Activated naive CD8-positive, alpha-beta T cell treated with anti-CD3 and anti-CD28 coated beads for 36 hours (primary cell): ENCODE measurements around the gene EML6. TPM values are rescaled to one million over a fixed set of nuclear protein-coding genes. Genes with fewer than 3 reads are reported as not detected.

Source experiments
- DNase-seq: peaks from one replicate; pipeline ENCODE4 v3.0.0; 2021
- H3K27ac Mint-ChIP-seq: one replicate; pipeline ENCODE4 v1.8.0; 2022; ENCODE audit warnings: mild to moderate bottlenecking, moderate library complexity, mixed read lengths
- H3K27me3 Mint-ChIP-seq: one replicate; pipeline ENCODE4 v1.8.0; 2022; ENCODE audit warnings: mild to moderate bottlenecking, mixed read lengths
- H3K36me3 Mint-ChIP-seq: one replicate; pipeline ENCODE4 v1.8.0; 2021; ENCODE audit warnings: mild to moderate bottlenecking, mixed read lengths
- H3K4me1 Mint-ChIP-seq: one replicate; pipeline ENCODE4 v1.8.0; 2021; ENCODE audit warnings: mixed read lengths
- H3K4me3 Mint-ChIP-seq: one replicate; pipeline ENCODE4 v1.8.0; 2022; ENCODE audit warnings: mild to moderate bottlenecking, moderate library complexity, mixed read lengths
- H3K9me3 Mint-ChIP-seq: one replicate; pipeline ENCODE4 v1.8.0; 2022; ENCODE audit warnings: mixed read lengths
- total RNA-seq, 2 experiments: library from RNA; stranded (reverse); gene quantifications; one replicate each; pipeline ENCODE4 v1.2.3, GENCODE V29; 2021

EML6 gene
- 1 to 10 TPM in 1 of 2 experiments, under 1 TPM in 1; 0.54 to 1.3 TPM for total RNA-seq

DNA sequence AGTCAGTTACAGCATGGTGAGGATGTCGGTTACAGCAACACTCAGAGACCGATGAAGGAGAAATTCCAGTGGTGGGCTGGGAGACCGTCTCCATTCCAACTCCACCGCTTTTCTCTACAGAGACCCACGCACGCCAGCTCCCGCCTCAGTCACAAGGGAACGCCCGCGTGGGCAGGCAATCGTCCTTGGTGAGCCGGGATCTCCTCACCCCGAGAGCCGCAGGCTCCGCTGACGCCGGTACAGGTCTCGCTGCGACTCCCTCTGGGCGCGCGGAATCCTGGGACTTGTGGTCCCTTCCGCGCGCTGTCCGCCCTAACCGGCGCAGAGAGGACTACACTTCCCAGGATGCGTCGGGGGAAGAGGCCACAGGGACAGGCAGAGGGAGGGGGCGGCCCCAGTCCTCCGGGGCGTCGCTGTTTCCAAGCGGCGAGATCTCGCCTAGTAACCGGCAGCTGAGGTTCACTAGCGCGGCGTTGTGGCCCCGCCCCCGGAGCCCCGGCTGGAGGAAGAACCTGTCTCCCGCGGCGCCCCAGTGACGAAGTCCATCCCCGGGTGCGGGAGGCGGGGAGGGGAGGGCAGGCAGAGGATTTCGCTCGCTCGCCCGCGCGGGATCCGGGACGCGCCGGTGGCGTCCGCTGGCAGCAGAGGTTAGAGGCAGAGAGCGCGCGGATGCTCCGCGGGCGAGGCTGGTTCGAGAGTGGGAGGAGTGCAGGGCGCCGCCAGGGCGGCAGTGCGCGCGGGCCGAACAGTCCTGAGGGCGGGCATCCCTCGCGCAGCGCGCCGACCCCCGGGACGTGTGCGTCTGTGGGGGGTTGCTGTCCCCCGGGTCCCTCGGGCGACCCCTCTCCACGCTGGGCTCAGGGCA lies at the start of gene EML6:
Gene EML6 (plus strand): TSS at position 532 of the 865 bp plus-strand sequence. CDS start 1,400 bp downstream, outside the sequence.
- Mint-ChIP-seq H3K9me3 (no peaks in the 10 kb centered on the region), H3K4me1 (peaks cover 29% of the 10 kb centered on the region), H3K27me3 (peaks cover 52% of the 10 kb centered on the region), H3K4me3 (peak within 1 kb of the TSS; percentile 86), H3K36me3 (no peaks in the 10 kb centered on the region), H3K27ac (peak within 1 kb of the TSS; percentile 85)
- DNase-seq, result peak; percentile 98

DNA sequence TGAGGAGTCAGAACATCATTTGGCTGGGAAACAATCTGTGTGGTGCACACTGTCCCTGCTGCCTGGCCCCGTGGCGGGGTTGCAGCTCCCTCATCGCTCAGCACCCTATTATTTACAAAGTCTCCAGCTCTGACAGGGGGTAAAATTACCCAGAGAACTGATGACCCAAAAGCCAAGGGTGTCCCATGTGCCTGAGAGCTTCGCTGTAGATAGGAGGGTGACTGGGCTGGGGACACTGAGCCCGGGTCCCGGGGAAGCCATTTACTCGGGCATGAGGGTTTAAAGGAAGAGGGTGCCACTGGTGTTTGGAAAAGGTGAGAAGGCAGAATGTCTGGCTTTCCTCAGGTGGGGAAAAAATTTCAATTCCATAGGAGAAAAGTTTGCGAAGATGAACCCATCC lies 48.2 kb upstream of the EML6 start:
- Mint-ChIP-seq H3K4me1 (peaks cover 23% of the 10 kb centered on the region), H3K36me3 (peaks cover 2% of the 10 kb centered on the region), H3K27me3 (peaks cover 38% of the 10 kb centered on the region)

DNA sequence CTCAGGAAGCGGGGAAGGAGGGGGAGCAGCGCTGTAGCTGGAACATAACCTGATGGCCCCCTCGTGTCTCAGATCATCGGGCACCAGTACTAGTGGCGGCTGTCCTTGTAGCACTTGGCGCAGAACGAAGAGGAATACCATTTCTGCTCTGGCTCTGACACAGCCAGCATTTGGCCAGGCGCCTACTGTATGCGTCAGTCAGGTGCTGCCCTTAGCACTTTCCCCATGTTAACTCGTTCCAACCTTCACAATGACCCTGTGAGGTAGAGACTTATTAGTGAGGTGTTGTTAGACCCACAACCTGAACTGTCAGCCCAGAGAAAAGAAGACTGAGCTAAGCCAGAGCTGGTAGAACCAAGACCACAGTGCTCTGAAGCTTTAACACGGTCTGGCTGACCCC lies 47.7 kb upstream of the EML6 start:
- no peak for DNase-seq
- Mint-ChIP-seq H3K4me1 (peaks cover 26% of the 10 kb centered on the region), H3K9me3 (no peaks in the 10 kb centered on the region), H3K27me3 (peaks cover 39% of the 10 kb centered on the region), H3K4me3 (no peak overlapping the region), H3K36me3 (no peaks in the 10 kb centered on the region), H3K27ac (no peak overlapping the region)

More for the DNA sequence above, 48.2 kb upstream of the EML6 start:
- H3K9me3 Mint-ChIP-seq, result no peaks in the 10 kb centered on the region
- H3K27ac Mint-ChIP-seq, result no peak overlapping the region
- H3K4me3 Mint-ChIP-seq, result no peak overlapping the region
- DNase-seq, result no peak

DNA sequence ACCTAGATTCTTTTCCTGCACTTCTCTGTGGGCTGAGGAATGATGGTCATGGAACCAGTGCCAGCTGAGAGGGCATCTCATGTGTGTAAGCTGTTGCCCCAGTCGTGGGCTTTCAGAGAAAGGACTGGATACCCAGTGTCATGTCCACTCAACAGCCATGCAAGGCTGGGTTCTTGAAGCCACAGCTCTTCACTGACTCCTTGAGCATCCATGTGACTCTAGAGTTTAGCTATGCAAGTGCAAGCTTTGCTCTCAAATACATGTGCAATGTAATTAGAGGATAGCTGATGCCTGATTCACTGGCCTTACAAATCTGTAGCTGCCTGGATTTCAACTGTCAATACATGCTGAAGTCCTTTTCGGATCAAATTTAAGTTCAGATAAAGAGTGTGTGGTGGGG lies 46.8 kb upstream of the EML6 start:
- peaks cover 1% of the 10 kb centered on the region for H3K9me3 Mint-ChIP-seq
- peaks cover 39% of the 10 kb centered on the region for H3K27me3 Mint-ChIP-seq
- no peak overlapping the region for H3K4me3 Mint-ChIP-seq
- DNase-seq, result no peak
- peaks cover 35% of the 10 kb centered on the region for H3K4me1 Mint-ChIP-seq
- no peaks in the 10 kb centered on the region for H3K36me3 Mint-ChIP-seq
- H3K27ac Mint-ChIP-seq, result no peak overlapping the region

DNA sequence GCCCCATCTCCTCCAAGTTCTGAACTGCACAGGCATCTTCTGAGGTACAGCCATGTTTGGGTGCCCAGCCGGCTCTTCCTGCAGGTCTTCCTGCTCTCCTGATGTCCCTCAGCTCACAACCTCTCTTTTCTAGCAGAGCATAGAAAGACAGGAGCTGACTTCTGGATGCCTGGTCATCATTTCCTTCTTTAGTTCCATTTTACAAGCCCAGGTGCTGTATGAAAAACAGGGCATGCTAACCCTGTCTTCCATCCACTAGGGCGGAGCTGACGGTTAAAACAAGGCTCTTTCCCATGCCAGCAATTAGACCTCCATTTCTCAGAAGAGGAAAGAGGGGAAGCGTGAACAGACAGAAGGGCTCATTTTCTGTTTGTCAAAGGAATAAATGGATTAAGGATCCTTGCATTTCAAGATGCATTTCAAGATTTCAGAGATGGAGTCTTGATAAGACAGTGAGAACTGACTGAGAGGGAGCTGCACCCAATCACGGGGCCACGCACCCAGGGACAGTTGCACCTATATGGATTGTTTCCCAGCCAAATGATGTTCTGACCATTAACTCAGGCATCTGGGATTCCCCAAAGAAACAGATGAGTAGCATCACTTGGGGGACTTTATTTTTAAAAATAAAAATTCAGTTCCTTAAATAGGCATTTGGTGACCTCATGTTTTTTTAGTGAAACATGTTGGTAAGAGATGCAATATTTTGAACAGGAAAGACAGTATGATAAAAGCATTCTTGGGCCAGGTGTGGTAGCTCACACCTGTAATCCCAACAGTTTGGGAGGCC lies 45.8 kb upstream of the EML6 start:
- Mint-ChIP-seq H3K27ac (no peak overlapping the region), H3K4me3 (no peak overlapping the region), H3K27me3 (peaks cover 40% of the 10 kb centered on the region), H3K4me1 (peaks cover 32% of the 10 kb centered on the region), H3K36me3 (no peaks in the 10 kb centered on the region), H3K9me3 (peaks cover 1% of the 10 kb centered on the region)
- DNase-seq, result no peak

DNA sequence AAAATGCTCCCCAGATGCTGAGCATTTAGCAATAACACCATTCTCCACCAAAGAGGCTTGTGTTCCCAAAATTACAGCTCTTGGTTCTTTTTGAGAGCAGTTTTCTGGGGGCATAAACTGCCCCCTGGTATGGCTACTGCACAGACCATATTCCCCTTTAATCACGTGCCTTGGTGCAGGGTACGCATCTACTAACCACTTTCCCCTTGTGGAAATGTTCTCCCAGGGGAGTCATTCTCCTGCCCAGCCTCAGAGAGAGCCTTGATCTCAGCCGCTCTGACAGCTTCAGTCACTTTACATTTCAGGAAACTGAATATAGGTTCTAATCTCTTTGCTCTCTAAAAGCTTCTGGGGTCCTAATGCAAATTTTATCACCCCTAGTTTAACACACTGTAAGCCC lies 44.7 kb upstream of the EML6 start:
- H3K4me3 Mint-ChIP-seq, result no peak overlapping the region
- H3K36me3 Mint-ChIP-seq, result no peaks in the 10 kb centered on the region
- H3K27me3 Mint-ChIP-seq, result peaks cover 48% of the 10 kb centered on the region
- DNase-seq, result no peak
- peaks cover 22% of the 10 kb centered on the region for H3K4me1 Mint-ChIP-seq
- no peak overlapping the region for H3K27ac Mint-ChIP-seq
- H3K9me3 Mint-ChIP-seq, result peaks cover 1% of the 10 kb centered on the region

DNA sequence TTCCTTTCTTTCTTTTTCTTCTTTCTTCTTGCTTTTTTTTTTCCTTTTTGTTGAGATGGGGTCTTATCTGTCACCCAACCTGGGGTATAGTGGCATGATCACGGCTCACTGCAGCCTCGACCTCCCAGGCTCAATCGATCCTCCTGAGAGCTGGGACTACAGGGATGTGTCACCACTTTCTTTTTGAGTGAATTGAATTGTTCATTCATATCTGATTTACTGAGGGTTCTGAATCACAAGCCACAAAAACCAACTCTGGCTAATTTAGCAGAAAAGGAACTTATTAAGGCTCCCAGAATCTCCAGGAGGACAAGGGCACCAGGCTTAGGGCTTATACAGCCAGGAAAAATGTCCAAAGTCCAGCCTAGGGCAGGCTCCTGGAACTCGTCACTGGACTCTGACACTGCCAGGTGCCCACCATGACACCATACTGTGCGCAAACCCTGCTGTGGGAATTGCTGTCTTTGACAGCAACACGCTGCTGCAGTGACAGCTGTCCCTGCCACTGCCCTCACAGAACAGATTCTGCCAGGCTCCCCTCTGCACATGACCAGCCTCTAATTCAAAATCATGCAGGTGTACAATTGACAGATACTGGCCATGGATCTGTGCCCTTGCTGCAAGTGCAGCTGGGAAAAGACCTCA lies 42.9 kb upstream of the EML6 start:
- Mint-ChIP-seq H3K9me3 (peaks cover 1% of the 10 kb centered on the region), H3K27me3 (peaks cover 44% of the 10 kb centered on the region), H3K4me1 (peaks cover 17% of the 10 kb centered on the region), H3K36me3 (no peaks in the 10 kb centered on the region), H3K27ac (peak overlapping the region; percentile 44), H3K4me3 (peak overlapping the region; percentile 60)
- DNase-seq, result peak; percentile 46

DNA sequence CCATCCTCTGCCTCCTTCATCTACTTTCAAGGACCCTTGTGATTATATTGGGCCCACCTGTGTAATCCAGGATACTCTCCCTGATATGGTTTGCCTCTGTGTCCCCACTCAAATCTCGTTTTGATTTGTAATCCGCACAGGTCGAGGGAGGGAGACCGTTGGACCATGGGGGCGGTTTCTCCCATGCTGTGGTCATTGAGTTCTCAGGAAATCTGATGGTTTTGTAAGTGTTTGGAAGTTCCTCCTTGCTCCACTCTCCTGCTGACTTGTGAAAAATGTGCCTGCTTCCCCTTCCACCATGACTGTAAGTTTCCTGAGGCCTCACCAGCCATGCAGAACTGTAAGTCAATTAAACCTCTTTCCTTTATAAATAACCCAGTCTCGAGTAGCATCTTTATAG lies 42.0 kb upstream of the EML6 start:
- Mint-ChIP-seq H3K36me3 (no peaks in the 10 kb centered on the region), H3K4me1 (peaks cover 17% of the 10 kb centered on the region), H3K4me3 (no peak overlapping the region), H3K27me3 (peaks cover 36% of the 10 kb centered on the region), H3K9me3 (peaks cover 1% of the 10 kb centered on the region), H3K27ac (no peak overlapping the region)
- DNase-seq, result no peak

DNA sequence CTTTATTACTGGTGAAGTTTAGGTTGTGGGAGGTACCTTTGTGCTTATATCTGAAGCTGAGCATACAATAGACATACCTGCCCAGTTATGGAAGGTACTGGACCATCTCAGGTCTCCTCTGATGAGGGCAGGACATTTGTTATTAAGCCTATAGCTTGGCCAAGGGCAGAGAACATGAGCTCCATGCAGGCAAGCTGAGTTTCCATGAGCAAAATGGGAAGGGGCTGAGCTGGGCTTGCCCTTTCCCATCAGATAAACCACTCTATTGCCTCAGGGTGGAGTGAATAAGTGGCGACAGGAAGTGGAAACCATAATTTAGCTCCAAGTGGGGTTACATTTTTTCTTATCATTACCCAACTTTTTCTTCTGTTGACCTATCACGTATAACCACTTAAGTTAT lies 39.9 kb upstream of the EML6 start:
- H3K4me1 Mint-ChIP-seq, result peaks cover 20% of the 10 kb centered on the region
- no peak for DNase-seq
- peaks cover 1% of the 10 kb centered on the region for H3K9me3 Mint-ChIP-seq
- peaks cover 23% of the 10 kb centered on the region for H3K27me3 Mint-ChIP-seq
- no peaks in the 10 kb centered on the region for H3K36me3 Mint-ChIP-seq
- no peak overlapping the region for H3K4me3 Mint-ChIP-seq
- no peak overlapping the region for H3K27ac Mint-ChIP-seq

DNA sequence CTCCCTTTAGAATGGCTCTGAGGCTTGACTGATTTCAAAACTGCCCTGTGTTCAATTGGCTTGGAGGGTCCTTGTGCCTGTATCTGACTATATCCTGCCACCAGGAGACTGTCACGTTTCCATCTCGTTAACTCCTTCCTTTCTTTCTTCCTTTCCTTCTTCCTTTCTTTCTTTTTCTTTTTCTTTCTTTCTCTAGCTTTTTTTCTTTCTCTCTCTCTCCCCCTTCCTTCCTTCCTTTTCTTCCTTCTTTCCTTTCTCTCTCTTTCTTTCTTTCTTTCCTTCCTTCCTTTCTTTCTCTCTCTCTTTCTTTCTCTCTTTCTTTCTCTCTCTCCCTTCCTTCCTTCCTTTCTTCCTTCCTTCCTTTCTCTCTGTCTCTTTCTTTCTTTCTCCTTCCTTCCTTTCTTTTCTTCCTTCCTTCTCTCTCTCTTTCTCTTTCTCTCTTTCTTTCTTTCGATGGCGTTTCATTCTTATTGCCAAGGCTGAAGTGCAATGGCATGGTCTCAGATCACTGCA lies 38.1 kb upstream of the EML6 start:
- Mint-ChIP-seq H3K27me3 (peaks cover 10% of the 10 kb centered on the region), H3K4me1 (peaks cover 14% of the 10 kb centered on the region), H3K27ac (no peak overlapping the region), H3K4me3 (no peak overlapping the region), H3K36me3 (no peaks in the 10 kb centered on the region), H3K9me3 (peaks cover 1% of the 10 kb centered on the region)
- no peak for DNase-seq

DNA sequence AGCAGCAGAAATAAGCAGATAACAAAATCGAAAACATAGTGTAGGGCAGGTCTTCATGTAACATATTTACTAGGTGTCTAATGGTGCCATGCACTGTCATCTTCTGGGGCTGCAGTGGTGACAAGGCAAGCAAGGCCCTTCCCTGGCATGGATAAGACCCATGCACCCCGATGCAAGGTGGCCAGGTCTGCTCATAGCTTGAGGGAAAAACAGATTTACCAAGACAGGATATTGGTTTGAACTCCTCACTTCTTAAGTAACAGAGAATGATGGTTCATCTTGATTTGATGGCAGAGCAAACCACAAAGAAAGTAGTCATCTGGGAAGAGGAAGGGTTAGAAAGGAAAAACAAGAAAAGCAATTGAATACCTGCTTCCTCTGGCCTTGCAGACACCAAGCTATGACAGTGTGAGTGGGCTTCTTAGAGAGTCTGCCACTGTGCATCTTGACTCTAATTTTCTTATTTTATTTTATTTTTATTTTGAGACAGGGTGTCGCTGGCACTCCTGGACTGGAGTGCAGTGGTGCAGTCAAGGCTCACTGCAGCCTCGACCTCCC lies 35.8 kb upstream of the EML6 start:
- DNase-seq, result no peak
- no peak overlapping the region for H3K4me3 Mint-ChIP-seq
- no peaks in the 10 kb centered on the region for H3K9me3 Mint-ChIP-seq
- peaks cover 2% of the 10 kb centered on the region for H3K4me1 Mint-ChIP-seq
- H3K36me3 Mint-ChIP-seq, result no peaks in the 10 kb centered on the region
- no peak overlapping the region for H3K27ac Mint-ChIP-seq
- H3K27me3 Mint-ChIP-seq, result peaks cover 8% of the 10 kb centered on the region

DNA sequence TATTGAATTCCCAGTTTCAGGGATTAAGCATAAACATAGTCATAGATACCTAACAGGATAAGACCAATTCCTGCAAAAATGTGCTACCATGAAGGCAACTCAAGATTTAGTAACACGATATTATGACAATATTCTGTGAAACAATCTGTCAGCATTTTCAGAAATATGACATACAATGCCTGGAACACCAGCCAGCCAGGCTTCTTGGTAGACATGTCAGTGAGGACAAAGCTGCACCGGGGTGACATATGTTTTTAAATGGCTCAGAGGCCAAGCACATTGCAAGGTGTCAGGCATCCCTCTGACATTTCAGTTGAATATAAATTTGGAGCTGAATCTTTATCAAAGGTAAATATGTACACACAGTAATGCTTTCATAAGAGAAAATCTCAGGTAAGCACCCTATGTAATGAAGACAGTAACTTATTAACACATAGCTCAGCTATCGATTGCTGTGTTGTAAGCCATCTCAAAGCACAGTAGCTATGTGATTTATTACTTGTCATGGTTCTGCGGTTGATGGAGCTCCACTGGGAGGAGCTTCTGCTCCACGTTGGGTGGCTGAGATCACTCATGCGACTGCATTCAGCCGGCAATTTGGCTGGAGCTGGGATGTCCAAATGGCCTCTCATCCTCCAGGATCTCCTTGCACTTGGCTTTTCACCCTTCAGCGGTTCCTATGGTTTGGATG lies 31.9 kb upstream of the EML6 start:
- H3K4me1 Mint-ChIP-seq, result peaks cover 2% of the 10 kb centered on the region
- no peak for DNase-seq
- no peak overlapping the region for H3K4me3 Mint-ChIP-seq
- H3K36me3 Mint-ChIP-seq, result no peaks in the 10 kb centered on the region
- H3K9me3 Mint-ChIP-seq, result no peaks in the 10 kb centered on the region
- peaks cover 7% of the 10 kb centered on the region for H3K27me3 Mint-ChIP-seq
- no peak overlapping the region for H3K27ac Mint-ChIP-seq

DNA sequence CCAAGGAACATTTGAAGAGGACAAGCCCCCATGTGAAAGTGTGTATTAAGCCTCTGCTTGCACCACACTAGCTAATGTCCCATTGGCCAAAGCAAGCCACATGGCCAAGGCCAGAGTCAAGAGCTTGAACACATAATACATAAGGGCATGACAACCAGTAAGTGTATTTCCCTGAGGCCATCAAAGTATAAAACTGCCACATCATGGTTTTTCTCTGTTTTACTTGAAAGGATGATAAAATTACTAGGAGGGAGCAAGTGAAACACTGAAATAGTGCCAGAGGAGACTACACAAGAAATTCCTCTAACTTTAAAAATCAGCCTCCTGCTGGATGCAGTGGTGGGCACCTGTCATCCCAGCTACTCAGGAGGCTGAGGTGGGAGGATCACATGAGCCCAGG lies 30.9 kb upstream of the EML6 start:
- Mint-ChIP-seq H3K4me1 (peaks cover 2% of the 10 kb centered on the region), H3K4me3 (no peak overlapping the region), H3K27ac (no peak overlapping the region), H3K36me3 (no peaks in the 10 kb centered on the region), H3K27me3 (peaks cover 7% of the 10 kb centered on the region), H3K9me3 (no peaks in the 10 kb centered on the region)
- no peak for DNase-seq

DNA sequence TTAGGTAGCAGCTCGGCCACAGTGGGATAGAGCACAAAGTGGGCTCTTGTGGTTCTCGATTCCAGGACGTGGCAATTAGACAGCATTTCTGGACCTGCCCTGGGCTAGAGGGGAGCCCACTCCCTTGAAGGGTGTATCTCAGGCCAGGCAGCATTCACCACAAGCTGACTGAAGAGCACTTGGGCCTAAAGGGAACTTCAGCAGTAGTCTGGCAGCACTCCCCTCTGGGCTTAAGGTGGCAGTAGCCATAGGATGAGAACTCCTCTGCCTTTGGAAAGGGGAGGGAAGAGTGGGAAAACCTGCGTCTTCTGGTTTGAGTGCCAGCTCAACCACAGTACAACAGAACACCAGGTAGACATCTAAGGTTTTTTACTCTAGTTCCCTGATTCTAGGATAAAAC lies 28.1 kb upstream of the EML6 start:
- Mint-ChIP-seq H3K36me3 (no peaks in the 10 kb centered on the region), H3K27ac (no peak overlapping the region), H3K4me3 (no peak overlapping the region), H3K9me3 (peaks cover 1% of the 10 kb centered on the region), H3K4me1 (no peaks in the 10 kb centered on the region), H3K27me3 (peaks cover 7% of the 10 kb centered on the region)
- DNase-seq, result no peak
